ENCODE measurements around the gene FOXC1. TPM values are rescaled to one million over a fixed set of nuclear protein-coding genes. Genes with fewer than 3 reads are reported as not detected.

FOXC1 gene
- total RNA-seq, 1 donor from 2014 or later: 7.1 TPM

DNA sequence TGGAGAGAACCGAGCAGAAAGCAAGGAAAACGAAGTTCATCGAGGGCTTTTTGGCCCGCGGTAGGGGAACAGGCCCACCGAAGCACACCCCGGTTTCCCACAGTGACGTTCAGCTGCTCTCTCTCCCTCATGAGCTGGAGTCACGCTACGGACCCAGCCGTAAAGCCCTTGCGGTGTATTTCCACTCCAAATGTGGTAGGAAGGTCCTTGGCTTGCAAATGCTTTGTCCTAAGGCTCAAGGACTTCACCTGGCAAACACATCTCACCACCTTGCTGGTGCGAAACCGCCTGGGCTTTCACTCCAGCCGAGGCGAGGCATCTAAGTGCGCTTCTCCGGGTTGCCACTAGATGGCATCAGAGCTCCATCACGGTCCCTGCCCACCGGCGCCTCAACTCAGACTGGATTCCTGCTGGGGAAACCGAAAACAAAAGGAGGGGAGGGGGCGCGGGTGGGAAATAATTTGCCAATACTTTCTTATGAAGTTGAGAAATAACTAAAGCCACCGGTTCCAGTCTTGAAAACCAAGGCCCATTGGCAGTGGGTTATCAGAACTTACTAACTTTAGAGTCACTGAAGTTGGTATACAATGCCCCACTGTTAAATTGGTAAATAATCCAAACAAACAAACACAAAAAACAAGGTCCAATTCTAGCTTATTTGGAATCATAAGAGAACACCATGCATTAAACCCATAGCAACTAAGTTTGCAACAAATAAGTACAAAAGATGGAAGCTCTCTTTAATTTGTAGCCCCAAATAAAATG, 13.4 kb upstream of the FOXC1 start:
- H3K27me3 ChIP-seq (ENCODE audit: low read depth): peaks cover 73% of the 10 kb centered on the region
- H3K4me1 ChIP-seq: peaks cover 10% of the 10 kb centered on the region
- DNase-seq: peak; percentile 46
- no peaks in the 10 kb centered on the region for H3K9me3 ChIP-seq (replicated peaks)
- H3K4me3 ChIP-seq: peak overlapping the region; percentile 39
- TF ChIP-seq, protein P1, sequence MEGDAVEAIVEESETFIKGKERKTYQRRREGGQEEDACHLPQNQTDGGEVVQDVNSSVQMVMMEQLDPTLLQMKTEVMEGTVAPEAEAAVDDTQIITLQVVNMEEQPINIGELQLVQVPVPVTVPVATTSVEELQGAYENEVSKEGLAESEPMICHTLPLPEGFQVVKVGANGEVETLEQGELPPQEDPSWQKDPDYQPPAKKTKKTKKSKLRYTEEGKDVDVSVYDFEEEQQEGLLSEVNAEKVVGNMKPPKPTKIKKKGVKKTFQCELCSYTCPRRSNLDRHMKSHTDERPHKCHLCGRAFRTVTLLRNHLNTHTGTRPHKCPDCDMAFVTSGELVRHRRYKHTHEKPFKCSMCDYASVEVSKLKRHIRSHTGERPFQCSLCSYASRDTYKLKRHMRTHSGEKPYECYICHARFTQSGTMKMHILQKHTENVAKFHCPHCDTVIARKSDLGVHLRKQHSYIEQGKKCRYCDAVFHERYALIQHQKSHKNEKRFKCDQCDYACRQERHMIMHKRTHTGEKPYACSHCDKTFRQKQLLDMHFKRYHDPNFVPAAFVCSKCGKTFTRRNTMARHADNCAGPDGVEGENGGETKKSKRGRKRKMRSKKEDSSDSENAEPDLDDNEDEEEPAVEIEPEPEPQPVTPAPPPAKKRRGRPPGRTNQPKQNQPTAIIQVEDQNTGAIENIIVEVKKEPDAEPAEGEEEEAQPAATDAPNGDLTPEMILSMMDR (IDR thresholded peaks at IDR 0.05; ENCODE audit: borderline replicate concordance): peak; percentile 98
- no peaks in the 10 kb centered on the region for H3K36me3 ChIP-seq
- no peak overlapping the region for H3K27ac ChIP-seq (replicated peaks)
- intact Hi-C loops (cut with micrococcal nuclease): loop anchor here (5.0 to 10.0 kb wide), 5 partner anchors 756 to 1151 kb away; no protein-coding TSS in a partner anchor

GRCh38 chr6:1597121-1597744, 12.5 kb upstream of the FOXC1 start:
- intact Hi-C loops (cut with micrococcal nuclease): loop anchor here (5.0 to 10.0 kb wide), 5 partner anchors 755 to 1150 kb away; no protein-coding TSS in a partner anchor
- TF ChIP-seq, protein P1 (IDR thresholded peaks at IDR 0.05; ENCODE audit: borderline replicate concordance): no peak
- H3K27ac ChIP-seq (replicated peaks): no peak overlapping the region
- no peak overlapping the region for H3K4me3 ChIP-seq
- no peaks in the 10 kb centered on the region for H3K36me3 ChIP-seq
- peaks cover 79% of the 10 kb centered on the region for H3K27me3 ChIP-seq (ENCODE audit: low read depth)
- no peaks in the 10 kb centered on the region for H3K9me3 ChIP-seq (replicated peaks)
- peaks cover 10% of the 10 kb centered on the region for H3K4me1 ChIP-seq
- DNase-seq: no peak

- H3K27me3 ChIP-seq (ENCODE audit: low read depth): peaks cover 80% of the 10 kb centered on the region
- TF ChIP-seq, protein P1 (IDR thresholded peaks at IDR 0.05; ENCODE audit: borderline replicate concordance): no peak
- no peak for DNase-seq
- no peaks in the 10 kb centered on the region for H3K36me3 ChIP-seq
- no peak overlapping the region for H3K27ac ChIP-seq (replicated peaks)
- intact Hi-C loops (cut with micrococcal nuclease): loop anchor here (5.0 to 10.0 kb wide), 5 partner anchors 754 to 1149 kb away; no protein-coding TSS in a partner anchor
- H3K9me3 ChIP-seq (replicated peaks): no peaks in the 10 kb centered on the region
- peaks cover 10% of the 10 kb centered on the region for H3K4me1 ChIP-seq
- H3K4me3 ChIP-seq: no peak overlapping the region
Observed at GRCh38 chr6:1597924-1598323, 11.8 kb upstream of the FOXC1 start.

GRCh38 chr6:1598433-1598832, 11.3 kb upstream of the FOXC1 start:
- TF ChIP-seq, protein P1 (IDR thresholded peaks at IDR 0.05; ENCODE audit: borderline replicate concordance): no peak
- intact Hi-C loops (cut with micrococcal nuclease): loop anchor here (5.0 to 10.0 kb wide), 5 partner anchors 754 to 1149 kb away; no protein-coding TSS in a partner anchor

GRCh38 chr6:1598886-1599285, 10.8 kb upstream of the FOXC1 start:
- TF ChIP-seq, protein P1 (IDR thresholded peaks at IDR 0.05; ENCODE audit: borderline replicate concordance): no peak
- no peak for DNase-seq
- Histone ChIP-seq H3K4me3 (no peak overlapping the region), H3K4me1 (peaks cover 11% of the 10 kb centered on the region), H3K9me3 (replicated peaks) (no peaks in the 10 kb centered on the region), H3K27ac (replicated peaks) (no peak overlapping the region), H3K27me3 (ENCODE audit: low read depth) (peaks cover 80% of the 10 kb centered on the region), H3K36me3 (no peaks in the 10 kb centered on the region)
- intact Hi-C loops (cut with micrococcal nuclease): loop anchor here (5.0 to 10.0 kb wide), 5 partner anchors 753 to 1148 kb away; no protein-coding TSS in a partner anchor

More at GRCh38 chr6:1598433-1598832, 11.3 kb upstream of the FOXC1 start:
- Histone ChIP-seq H3K27ac (replicated peaks) (no peak overlapping the region), H3K4me1 (peaks cover 10% of the 10 kb centered on the region), H3K27me3 (ENCODE audit: low read depth) (peaks cover 80% of the 10 kb centered on the region), H3K9me3 (replicated peaks) (no peaks in the 10 kb centered on the region), H3K36me3 (no peaks in the 10 kb centered on the region), H3K4me3 (no peak overlapping the region)
- DNase-seq: no peak
